ENCODE data around the gene UNC13B.

Gene UNC13B

DNA sequence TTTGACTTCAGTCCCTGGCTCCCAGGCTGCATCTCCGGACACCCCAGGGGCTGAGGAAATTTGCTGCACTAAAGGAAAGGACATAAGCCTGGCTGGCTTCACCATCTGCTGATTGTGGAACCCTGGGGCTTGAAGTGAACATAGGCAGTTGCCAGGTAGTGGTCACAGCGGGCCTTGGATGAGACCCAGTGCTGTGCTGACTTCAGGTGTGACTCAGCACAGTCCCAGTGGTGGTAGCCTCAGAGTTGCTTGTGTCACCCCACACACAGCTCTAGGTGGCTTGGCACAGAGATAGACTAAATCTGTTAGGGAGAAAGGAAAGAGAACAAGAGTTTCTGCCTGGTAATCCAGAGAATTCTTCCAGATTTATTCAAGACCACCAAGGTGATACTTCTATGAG is 292.0 kb downstream of the UNC13B start:
- no peak for DNase-seq
